Endodermal cell (in vitro differentiated cells): ENCODE measurements around the gene C2orf74. TPM values are rescaled to one million over a fixed set of nuclear protein-coding genes. Genes with fewer than 3 reads are reported as not detected.

Experiments
- DNase-seq: peaks from one replicate; pipeline ENCODE4 v3.0.0-alpha.2; 2017
- H3K27ac ChIP-seq: 2 replicates; pipeline ENCODE4 v1.5.1; 2013; ENCODE audit warnings: mild to moderate bottlenecking, low read depth, low read length, moderate library complexity
- H3K27me3 ChIP-seq: 2 replicates; pipeline ENCODE4 v1.6.1; 2013; ENCODE audit warnings: mild to moderate bottlenecking, low read length, moderate library complexity; ENCODE audit not compliant: insufficient read depth, control insufficient read depth, poor library complexity, severe bottlenecking
- H3K36me3 ChIP-seq: 2 replicates; pipeline ENCODE4 v1.7.0; 2013; ENCODE audit warnings: mild to moderate bottlenecking, low read length, moderate library complexity; ENCODE audit not compliant: control insufficient read depth, insufficient read depth
- H3K4me1 ChIP-seq: one replicate; pipeline ENCODE4 v1.7.0; 2013; ENCODE audit warnings: low read length; ENCODE audit not compliant: control insufficient read depth, insufficient read depth
- H3K4me3 ChIP-seq: 2 replicates; pipeline ENCODE4 v1.5.1; 2013; ENCODE audit warnings: mild to moderate bottlenecking, low read length, moderate library complexity
- H3K9ac ChIP-seq: 2 replicates; pipeline ENCODE4 v1.6.1; 2013; ENCODE audit warnings: mild to moderate bottlenecking, low read length, moderate library complexity; ENCODE audit not compliant: poor library complexity, severe bottlenecking; ENCODE audit errors: extremely low read depth
- H3K9me3 ChIP-seq: 2 replicates; pipeline ENCODE4 v1.6.1; 2013; ENCODE audit warnings: mild to moderate bottlenecking, low read length, moderate library complexity; ENCODE audit not compliant: control insufficient read depth
- H3K27ac Mint-ChIP-seq: 2 replicates; pipeline ENCODE4 v1.8.0; 2020; ENCODE audit warnings: mixed read lengths
- H3K27me3 Mint-ChIP-seq: 2 replicates; pipeline ENCODE4 v1.8.0; 2021; ENCODE audit warnings: mild to moderate bottlenecking, mixed read lengths; ENCODE audit not compliant: insufficient read depth
- H3K36me3 Mint-ChIP-seq: 2 replicates; pipeline ENCODE4 v1.8.0; 2020; ENCODE audit warnings: low read depth, mixed read lengths
- H3K4me1 Mint-ChIP-seq: 2 replicates; pipeline ENCODE4 v1.8.0; 2020; ENCODE audit warnings: mixed read lengths
- H3K4me3 Mint-ChIP-seq: 2 replicates; pipeline ENCODE4 v1.8.0; 2020; ENCODE audit warnings: mild to moderate bottlenecking, moderate library complexity, mixed read lengths
- H3K9me3 Mint-ChIP-seq: 2 replicates; pipeline ENCODE4 v1.8.0; 2020; ENCODE audit warnings: mild to moderate bottlenecking, mixed read lengths
- CTCF ChIP-seq: fragments of 200-600 bp; sonication (generic); conservative IDR thresholded peaks from 2 replicates; pipeline ENCODE4 v1.5.0; 2021; ENCODE audit warnings: antibody characterized with exemption, mild to moderate bottlenecking
- WGBS, 2 experiments: methylation state at CpG; one replicate each; pipeline versions ENCODE4 v1.1.5 to v1.1.7; 2013; ENCODE audit warnings: missing lambda C conversion rate in 2 of 2, mixed read lengths in 1 of 2; ENCODE audit not compliant: insufficient coverage in 1 of 2, insufficient read length in 1 of 2; 5-methylcytosine and 5-hydroxymethylcytosine counted together
- total RNA-seq, 2 donors: library from RNA; stranded (reverse); fragmentation: NEBNext Ultra II Directional in 1 of 2; extraction: Animal tissue kit (Norgen Biotek cat#: 25700) in 1 of 2; gene quantifications; 2 replicates in 1 of 2; 3 replicates in 1 of 2; pipeline ENCODE4 v1.2.1, GENCODE V29; 2021

Gene C2orf74
- total RNA-seq, 2 donors from 2014 or later, result 10.2 to 15.7 TPM

DNA sequence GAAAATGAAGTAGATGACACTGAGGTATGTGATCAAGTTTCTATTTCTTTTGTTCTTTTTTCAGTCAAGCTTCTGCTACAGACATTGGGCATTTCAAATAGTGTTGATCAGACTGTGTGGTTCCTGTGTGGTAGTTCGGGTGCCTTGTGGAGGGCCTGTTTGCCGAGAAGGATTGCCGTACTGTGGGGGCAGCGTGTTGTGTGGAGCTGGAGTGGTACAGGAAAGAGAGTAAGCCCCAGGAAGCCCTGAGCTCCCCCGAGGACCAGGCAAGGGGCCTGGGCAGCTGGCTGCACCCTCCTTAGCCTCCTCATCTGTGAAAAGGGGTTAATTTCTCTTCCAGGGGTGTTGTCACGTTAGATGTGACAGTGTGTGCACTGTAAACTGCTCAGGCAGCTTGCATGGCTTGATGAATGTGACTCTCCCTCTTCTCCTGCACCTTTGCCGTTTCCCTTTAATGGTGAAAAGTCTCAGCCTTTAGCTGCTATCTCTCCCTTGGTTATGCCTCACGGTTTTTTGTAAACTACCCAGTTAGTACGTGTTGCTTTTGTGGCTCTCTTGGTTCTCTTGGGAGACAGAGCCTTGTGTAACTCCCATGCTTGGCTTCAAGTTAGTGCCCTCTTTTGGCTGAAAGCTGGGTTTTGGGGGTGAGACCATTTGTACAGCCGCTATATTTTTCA, 19.5 kb downstream of the C2orf74 start:
- Mint-ChIP-seq H3K4me3 (no peak overlapping the region), H3K4me1 (peaks cover 32% of the 10 kb centered on the region), H3K27me3 (peaks cover 2% of the 10 kb centered on the region), H3K27ac (peak overlapping the region; percentile 12), H3K36me3 (peaks cover 68% of the 10 kb centered on the region), H3K9me3 (no peaks in the 10 kb centered on the region)
- H3K4me1 ChIP-seq, result peaks cover 22% of the 10 kb centered on the region
- WGBS, 2 experiments, result 91 to 92% methylated on average over 5 to 10 of the region's 10 CpGs
- no peak overlapping the region for H3K4me3 ChIP-seq
- H3K9me3 ChIP-seq, result no peaks in the 10 kb centered on the region
- no peak overlapping the region for H3K9ac ChIP-seq
- TF ChIP-seq CTCF, result no peak
- no peak overlapping the region for H3K27ac ChIP-seq
- peaks cover 74% of the 10 kb centered on the region for H3K36me3 ChIP-seq
- no peak for DNase-seq
- no peaks in the 10 kb centered on the region for H3K27me3 ChIP-seq

DNA sequence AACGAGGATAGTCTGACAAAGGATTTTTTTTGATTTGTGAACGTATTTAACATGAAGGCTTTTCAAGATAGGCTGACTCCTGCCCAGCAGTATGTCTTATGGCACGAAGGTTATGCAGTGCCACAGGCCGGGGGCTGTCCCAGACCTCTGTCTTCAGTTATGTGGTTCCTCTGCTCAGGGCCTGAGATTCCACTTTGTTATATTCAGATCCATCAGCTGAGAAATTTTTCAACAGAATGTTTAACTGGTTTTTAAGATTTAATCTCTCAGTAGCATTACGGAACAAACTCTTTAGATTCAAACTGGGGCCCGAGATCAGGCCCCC, 20.0 kb downstream of the C2orf74 start:
- Histone ChIP-seq H3K4me1 (peaks cover 22% of the 10 kb centered on the region), H3K27ac (no peak overlapping the region), H3K4me3 (no peak overlapping the region), H3K27me3 (no peaks in the 10 kb centered on the region), H3K9me3 (no peaks in the 10 kb centered on the region), H3K9ac (no peak overlapping the region), H3K36me3 (peaks cover 79% of the 10 kb centered on the region)
- no peak for DNase-seq
- peak overlapping the region; percentile 12 for H3K27ac Mint-ChIP-seq
- H3K27me3 Mint-ChIP-seq, result no peaks in the 10 kb centered on the region
- peaks cover 73% of the 10 kb centered on the region for H3K36me3 Mint-ChIP-seq
- H3K4me1 Mint-ChIP-seq, result peaks cover 29% of the 10 kb centered on the region
- H3K9me3 Mint-ChIP-seq, result no peaks in the 10 kb centered on the region
- WGBS, 2 experiments, result 92 to 96% methylated on average over 6 of the region's 6 CpGs
- TF ChIP-seq CTCF, result no peak
- H3K4me3 Mint-ChIP-seq, result no peak overlapping the region

- DNase-seq, result no peak
- Histone ChIP-seq H3K27me3 (no peaks in the 10 kb centered on the region), H3K4me3 (no peak overlapping the region), H3K9me3 (no peaks in the 10 kb centered on the region), H3K9ac (no peak overlapping the region), H3K4me1 (peaks cover 17% of the 10 kb centered on the region), H3K36me3 (peaks cover 97% of the 10 kb centered on the region), H3K27ac (no peak overlapping the region)
- Mint-ChIP-seq H3K9me3 (no peaks in the 10 kb centered on the region), H3K27ac (no peak overlapping the region), H3K4me1 (peaks cover 21% of the 10 kb centered on the region), H3K4me3 (no peak overlapping the region), H3K36me3 (peaks cover 88% of the 10 kb centered on the region), H3K27me3 (no peaks in the 10 kb centered on the region)
- 92 to 100% methylated on average over 2 to 3 of the region's 3 CpGs for WGBS, 2 experiments
- no peak for TF ChIP-seq CTCF
Observed at GRCh38 chr2:61183795-61184194, 21.8 kb downstream of the C2orf74 start.
